ENCODE data around the gene WIPF3. TPM values are rescaled to one million over a fixed set of nuclear protein-coding genes. Genes with fewer than 3 reads are reported as not detected.

The WIPF3 gene
- total and polyA plus RNA-seq, 10 of the 15 experiments (the other 5 are each of a cell fraction or from before 2014, with no cell fraction given), result 0.03 to 0.05 TPM; not detected in 8

DNA sequence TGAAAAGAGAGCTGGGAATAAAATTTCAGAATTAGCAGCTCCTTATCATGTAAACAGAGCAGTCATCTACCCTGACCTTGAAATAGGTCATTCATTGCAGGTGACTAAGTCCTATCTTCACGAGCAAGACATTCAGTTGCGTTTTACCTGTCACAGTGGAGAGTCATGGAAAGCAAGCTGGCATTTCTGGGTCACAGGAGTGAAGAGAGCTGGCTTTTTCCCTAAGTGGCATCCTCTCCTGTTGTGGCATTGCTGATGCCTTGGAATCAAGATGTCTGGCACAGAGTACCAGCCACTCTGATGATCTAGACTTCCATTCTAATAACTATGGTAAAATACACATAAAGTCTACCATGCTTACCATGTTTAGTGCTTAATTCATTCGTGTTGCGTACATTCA, 112.5 kb downstream of the WIPF3 start:
- RAD21 ChIA-PET (ENCODE audit: unreplicated experiment), result no interaction called here
- Histone ChIP-seq H3K27me3 (replicated peaks in 1 of 2; ENCODE audit: control insufficient read depth in 2 of 2, insufficient read depth in 2 of 2, low read length in 1 of 2) (no peaks in the 10 kb centered on the region), H3K4me2 (ENCODE audit: control insufficient read depth, insufficient read depth) (no peak overlapping the region), H3K9ac (ENCODE audit: control insufficient read depth, insufficient read depth, low read length) (no peak overlapping the region), H2AFZ (ENCODE audit: control insufficient read depth, low read depth, low read length) (no peak overlapping the region), H3K4me3 (no peak overlapping the region), H3K79me2 (ENCODE audit: control insufficient read depth, insufficient read depth, low read length) (no peaks in the 10 kb centered on the region), H3K27ac (ENCODE audit: control insufficient read depth, insufficient read depth) (no peak overlapping the region), H4K20me1 (ENCODE audit: control insufficient read depth, insufficient read depth) (no peaks in the 10 kb centered on the region; the same call in 1 of the 2 replicates), H3K36me3 (ENCODE audit: control insufficient read depth in 2 of 2, insufficient read depth in 2 of 2, low read length in 1 of 2) (peaks cover 3 to 8% of the 10 kb centered on the region in 2 experiments; a peak in 2 of 4 replicates), H3K4me1 (ENCODE audit: control insufficient read depth, insufficient read depth, low read length) (no peaks in the 10 kb centered on the region), H3K9me3 (replicated peaks; ENCODE audit: control insufficient read depth, insufficient read depth, low read length) (no peaks in the 10 kb centered on the region)
- FAIRE-seq (peak; percentile 13), DNase-seq (ENCODE audit: low read depth, low spot score) (no peak), ATAC-seq (no peak)
- in situ Hi-C loops (cut with MboI), result no loop called here
- POLR2A ChIA-PET, result no interaction called here
- 88% methylated on average over 4 of the region's 4 CpGs for WGBS (ENCODE audit: insufficient coverage, insufficient replicate concordance, low lambda C conversion rate, missing lambda C conversion rate)
- SMC1A ChIA-PET (ENCODE audit: uncharacterized antibody, unreplicated experiment), result no interaction called here
- intact Hi-C loops (cut with micrococcal nuclease; ENCODE audit: unreplicated experiment), result loop anchor here (10.0 kb wide), 1 partner anchor 164 kb away; no protein-coding TSS in a partner anchor
- no TSS peak for BruUV-seq (replicated peaks)
- CTCF ChIA-PET, result interaction anchor here (1.2 to 2.8 kb wide), 3 partner anchors 10 to 215 kb away, joined by 3 to 13 read pairs (median 3); no protein-coding TSS in a partner anchor
- TF ChIP-seq JUND (IDR thresholded peaks at IDR 0.05; ENCODE audit: low read depth, low read length), result no peak
- no peak for TF ChIP-seq ZNF384 (IDR thresholded peaks at IDR 0.05; ENCODE audit: borderline replicate concordance, low read depth, low read length)
- no peak for TF ChIP-seq TBL1XR1 (IDR thresholded peaks at IDR 0.05; ENCODE audit: low read depth, low read length)
- no peak for TF ChIP-seq SIX5 (IDR thresholded peaks at IDR 0.05; ENCODE audit: low read depth, low read length, severe bottlenecking)
- TF ChIP-seq TCF12 (IDR thresholded peaks at IDR 0.05; ENCODE audit: low read depth, low read length), result no peak
- TF ChIP-seq, protein P1, sequence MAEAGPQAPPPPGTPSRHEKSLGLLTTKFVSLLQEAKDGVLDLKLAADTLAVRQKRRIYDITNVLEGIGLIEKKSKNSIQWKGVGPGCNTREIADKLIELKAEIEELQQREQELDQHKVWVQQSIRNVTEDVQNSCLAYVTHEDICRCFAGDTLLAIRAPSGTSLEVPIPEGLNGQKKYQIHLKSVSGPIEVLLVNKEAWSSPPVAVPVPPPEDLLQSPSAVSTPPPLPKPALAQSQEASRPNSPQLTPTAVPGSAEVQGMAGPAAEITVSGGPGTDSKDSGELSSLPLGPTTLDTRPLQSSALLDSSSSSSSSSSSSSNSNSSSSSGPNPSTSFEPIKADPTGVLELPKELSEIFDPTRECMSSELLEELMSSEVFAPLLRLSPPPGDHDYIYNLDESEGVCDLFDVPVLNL (IDR thresholded peaks at IDR 0.05; ENCODE audit: low read depth, low read length), result no peak
- TF ChIP-seq BRCA1 (IDR thresholded peaks at IDR 0.05; ENCODE audit: low read depth, low read length), result no peak
- no peak for TF ChIP-seq NFIC (IDR thresholded peaks at IDR 0.05; ENCODE audit: low read depth, low read length)
- no peak for TF ChIP-seq EED (IDR thresholded peaks at IDR 0.05; ENCODE audit: low read depth)
- no peak for TF ChIP-seq SREBF1 (IDR thresholded peaks at IDR 0.05; ENCODE audit: low read length)
- TF ChIP-seq EP300 (IDR thresholded peaks at IDR 0.05; ENCODE audit: borderline replicate concordance in 1 of 2, control insufficient read depth in 1 of 2, low read depth in 2 of 2, low read length in 2 of 2), result no peak
- TF ChIP-seq PAX5 (IDR thresholded peaks at IDR 0.05; ENCODE audit: borderline replicate concordance, low read depth, low read length), result no peak
- TF ChIP-seq KLF5 (IDR thresholded peaks at IDR 0.05; ENCODE audit: partially characterized antibody), result no peak
- TF ChIP-seq HDAC6 (IDR thresholded peaks at IDR 0.05; ENCODE audit: unreplicated experiment), result no peak

All from GM12878 (cell line).